ENCODE measurements around the gene RIN3.

DNA sequence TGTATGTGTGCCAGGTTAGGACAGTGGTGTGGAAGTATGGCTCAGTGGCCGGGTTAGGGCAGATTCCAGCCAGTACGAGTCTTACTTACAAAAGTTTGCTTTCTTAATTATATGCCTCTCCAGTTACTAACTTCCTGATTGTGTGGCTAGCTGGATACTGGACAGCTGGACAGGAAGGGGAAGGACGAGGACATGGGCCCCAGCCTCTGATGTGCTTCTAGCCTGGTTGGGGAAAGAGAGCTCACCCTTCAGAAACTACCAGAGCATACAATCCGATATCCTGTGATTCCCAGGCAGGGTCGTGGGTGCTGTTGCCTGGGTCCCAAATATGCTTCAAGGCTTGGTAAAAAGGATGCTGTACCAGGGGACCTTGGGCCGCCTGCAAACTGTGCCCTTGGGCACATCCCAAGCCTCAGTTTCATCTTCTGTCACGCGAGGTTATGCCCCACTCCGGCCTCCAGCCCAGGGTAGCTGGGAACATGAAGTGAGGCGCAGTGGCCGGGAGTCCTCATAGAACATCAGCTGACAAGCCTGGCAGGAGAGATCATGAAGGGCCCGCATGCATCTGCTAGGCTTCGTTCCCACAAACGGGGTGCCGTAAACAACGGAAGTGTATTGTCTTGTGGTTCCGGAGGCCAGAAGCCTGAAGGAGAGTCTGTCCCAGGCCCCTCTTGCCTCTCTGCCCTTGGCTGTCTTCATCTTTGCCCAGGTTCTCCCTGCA, 23.2 kb upstream of the RIN3 start:
- TF ChIP-seq CTCF (conservative IDR thresholded peaks at IDR 0.05 in 1 of 2, IDR thresholded peaks at IDR 0.05 in 1 of 2; ENCODE audit: extremely low read depth in 1 of 2, insufficient read depth in 1 of 2, low read depth in 1 of 2, low read length in 2 of 2) (no peak), EZH2 (IDR thresholded peaks at IDR 0.05; ENCODE audit: borderline replicate concordance, low read length) (no peak)
